Muscle of arm (tissue), 12 donors: ENCODE results near the gene ARHGAP26. TPM values are rescaled to one million over a fixed set of nuclear protein-coding genes. Genes with fewer than 3 reads are reported as not detected.
A peak's percentile ranks its signal among the peaks of the same experiment; 100 is the strongest.

Experiments used
- DNase-seq: peaks from one replicate; pipeline ENCODE4 v3.0.0-alpha.2; 2013
- polyA plus RNA-seq, 12 donors: library from polyadenylated mRNA; unstranded; fragments of 120-200 nt; gene quantifications; one replicate each; pipeline ENCODE4 v1.2.1, GENCODE V29; 2013; ENCODE audit not compliant: insufficient read length in 12 of 12

Gene ARHGAP26
- polyA plus RNA-seq, 12 donors: 12.3 to 34.1 (median 15.8) TPM; not detected in 1

GRCh38 chr5:143135832-143136551 lies 365.8 kb downstream of the ARHGAP26 start:
- no peak for DNase-seq

GRCh38 chr5:143138839-143139238 lies 368.7 kb downstream of the ARHGAP26 start:
- no peak for DNase-seq

- no peak for DNase-seq
These were observed 369.4 kb downstream of the ARHGAP26 start for GRCh38 chr5:143139585-143139984.

- no peak for DNase-seq
These were observed 370.5 kb downstream of the ARHGAP26 start for GRCh38 chr5:143140492-143141203.

- DNase-seq: no peak
These were observed 371.5 kb downstream of the ARHGAP26 start for GRCh38 chr5:143141652-143142051.

GRCh38 chr5:143142596-143143435 lies 372.6 kb downstream of the ARHGAP26 start:
- no peak for DNase-seq

- no peak for DNase-seq
These were observed 373.8 kb downstream of the ARHGAP26 start for GRCh38 chr5:143143973-143144372.

GRCh38 chr5:143145243-143146160 lies 375.3 kb downstream of the ARHGAP26 start:
- DNase-seq: no peak

GRCh38 chr5:143146161-143146560 lies 376.0 kb downstream of the ARHGAP26 start:
- DNase-seq: no peak

- no peak for DNase-seq
These were observed 377.2 kb downstream of the ARHGAP26 start for GRCh38 chr5:143147383-143147782.

- no peak for DNase-seq
These were observed 377.7 kb downstream of the ARHGAP26 start for GRCh38 chr5:143147902-143148301.

GRCh38 chr5:143148771-143149170 lies 378.6 kb downstream of the ARHGAP26 start:
- no peak for DNase-seq

- no peak for DNase-seq
These were observed 379.6 kb downstream of the ARHGAP26 start for GRCh38 chr5:143149759-143150158.

- DNase-seq: no peak
These were observed 381.0 kb downstream of the ARHGAP26 start for GRCh38 chr5:143151056-143151700.

GRCh38 chr5:143152445-143152844 lies 382.3 kb downstream of the ARHGAP26 start:
- no peak for DNase-seq

GRCh38 chr5:143153332-143154119 lies 383.3 kb downstream of the ARHGAP26 start:
- peak; percentile 83 for DNase-seq

- DNase-seq: no peak
These were observed 384.6 kb downstream of the ARHGAP26 start for GRCh38 chr5:143154510-143155370.

- no peak for DNase-seq
These were observed 385.3 kb downstream of the ARHGAP26 start for GRCh38 chr5:143155455-143155854.

GRCh38 chr5:143156086-143156485 lies 385.9 kb downstream of the ARHGAP26 start:
- DNase-seq: no peak
